HepG2 (cell line): ENCODE results near the gene SLC27A1. TPM values are rescaled to one million over a fixed set of nuclear protein-coding genes. Genes with fewer than 3 reads are reported as not detected.

Source experiments
- BORCS8-MEF2B ChIP-seq: sonication (generic); formaldehyde crosslinking; IDR thresholded peaks from 2 replicates; pipeline ENCODE4 v1.8.0; 2022; ENCODE audit warnings: mild to moderate bottlenecking, missing genetic modification reagents
- CENPBD1 ChIP-seq: sonication (generic); formaldehyde crosslinking; IDR thresholded peaks from 2 replicates; pipeline ENCODE4 v1.8.0; 2022; ENCODE audit warnings: missing genetic modification reagents, low read depth, mild to moderate bottlenecking, borderline replicate concordance
- ERF ChIP-seq: IDR thresholded peaks from 2 replicates; pipeline ENCODE4 v1.6.1; 2018; ENCODE audit warnings: missing biosample characterization, missing genetic modification reagents
- FOXK2 ChIP-seq: fragments of 450-650 bp; IDR thresholded peaks from 2 replicates; pipeline ENCODE4 v1.6.1; 2016
- GABPA ChIP-seq, 2 experiments: IDR thresholded peaks; 2 replicates each; pipeline ENCODE4 v1.6.1; 2011 to 2016; ENCODE audit warnings: low read depth in 2 of 2, low read length in 1 of 2, missing biosample characterization in 1 of 2, missing genetic modification characterization in 1 of 2
- HOXA9 ChIP-seq: sonication (generic); formaldehyde crosslinking; IDR thresholded peaks from 2 replicates; pipeline ENCODE4 v1.8.1; 2022; ENCODE audit warnings: missing genetic modification reagents, mild to moderate bottlenecking, moderate library complexity, borderline replicate concordance
- JARID2 ChIP-seq: sonication (generic); formaldehyde crosslinking; IDR thresholded peaks from 2 replicates; pipeline ENCODE4 v1.8.1; 2023; ENCODE audit warnings: missing genetic modification reagents, inconsistent platforms; ENCODE audit not compliant: insufficient replicate concordance
- LRRFIP1 ChIP-seq: sonication (generic); formaldehyde crosslinking; conservative IDR thresholded peaks from 2 replicates; pipeline ENCODE4 v1.4.0; 2020; ENCODE audit warnings: missing genetic modification reagents
- MED1 ChIP-seq: sonication (generic); formaldehyde crosslinking; IDR thresholded peaks from 2 replicates; pipeline ENCODE4 v1.4.0; 2020; ENCODE audit warnings: missing genetic modification reagents
- MIXL1 ChIP-seq: IDR thresholded peaks from 2 replicates; pipeline ENCODE4 v1.6.1; 2016
- MLLT10 ChIP-seq: sonication (generic); formaldehyde crosslinking; IDR thresholded peaks from 2 replicates; pipeline ENCODE4 v1.4.0; 2020; ENCODE audit warnings: missing genetic modification reagents
- NCOR1 ChIP-seq: fragments of 200-600 bp; sonication (generic); IDR thresholded peaks from 2 replicates; pipeline ENCODE4 v1.7.0; 2017; ENCODE audit warnings: antibody characterized with exemption, low read length, borderline replicate concordance
- POLR2A ChIP-seq, 2 experiments: IDR thresholded peaks; 2 replicates each; pipeline ENCODE4 v1.6.1; 2011; ENCODE audit warnings: low read depth in 2 of 2, low read length in 2 of 2, mild to moderate bottlenecking in 1 of 2, moderate library complexity in 1 of 2; ENCODE audit not compliant: insufficient read depth in 1 of 2
- SIN3B ChIP-seq: fragments of 150-350 bp; IDR thresholded peaks from 2 replicates; pipeline ENCODE4 v1.6.1; 2014; ENCODE audit warnings: low read length
- SIX1 ChIP-seq: sonication (generic); formaldehyde crosslinking; IDR thresholded peaks from 2 replicates; pipeline ENCODE4 v1.4.0; 2020; ENCODE audit warnings: missing genetic modification reagents, borderline replicate concordance
- SMAD1 ChIP-seq: sonication (generic); formaldehyde crosslinking; IDR thresholded peaks from 2 replicates; pipeline ENCODE4 v1.4.0; 2020; ENCODE audit warnings: missing genetic modification reagents, low read depth, mild to moderate bottlenecking, borderline replicate concordance
- TOPORS ChIP-seq: sonication (generic); formaldehyde crosslinking; IDR thresholded peaks from 2 replicates; pipeline ENCODE4 v1.8.0; 2023; ENCODE audit warnings: mild to moderate bottlenecking, missing genetic modification reagents
- UBTF ChIP-seq: sonication (generic); formaldehyde crosslinking; IDR thresholded peaks from 2 replicates; pipeline ENCODE4 v1.4.0; 2020; ENCODE audit warnings: mild to moderate bottlenecking, missing genetic modification reagents
- ZBTB38 ChIP-seq: sonication (generic); formaldehyde crosslinking; IDR thresholded peaks from 2 replicates; pipeline ENCODE4 v1.5.1; 2020; ENCODE audit warnings: mild to moderate bottlenecking, missing genetic modification reagents
- ZNF136 ChIP-seq: sonication (generic); formaldehyde crosslinking; IDR thresholded peaks from 2 replicates; pipeline ENCODE4 v1.8.1; 2022; ENCODE audit warnings: low read depth, mild to moderate bottlenecking, moderate library complexity, missing genetic modification reagents
- ZNF138 ChIP-seq: sonication (generic); formaldehyde crosslinking; IDR thresholded peaks from 2 replicates; pipeline ENCODE4 v1.5.0; 2020; ENCODE audit warnings: mild to moderate bottlenecking, low read depth, missing genetic modification reagents
- ZNF264 ChIP-seq: sonication (generic); formaldehyde crosslinking; IDR thresholded peaks from 2 replicates; pipeline ENCODE4 v1.4.0; 2020; ENCODE audit warnings: missing genetic modification reagents
- ZNF274 ChIP-seq: sonication (generic); formaldehyde crosslinking; IDR thresholded peaks from 2 replicates; pipeline ENCODE4 v1.5.1; 2020; ENCODE audit warnings: mild to moderate bottlenecking, missing genetic modification reagents
- ZNF337 ChIP-seq: sonication (generic); formaldehyde crosslinking; IDR thresholded peaks from 2 replicates; pipeline ENCODE4 v1.5.1; 2020; ENCODE audit warnings: missing genetic modification reagents, low read depth, mild to moderate bottlenecking, borderline replicate concordance
- ZNF430 ChIP-seq: sonication (generic); formaldehyde crosslinking; IDR thresholded peaks from 2 replicates; pipeline ENCODE4 v1.9.0; 2021; ENCODE audit warnings: mild to moderate bottlenecking, missing genetic modification reagents
- ZNF720 ChIP-seq: sonication (generic); formaldehyde crosslinking; IDR thresholded peaks from 2 replicates; pipeline ENCODE4 v1.4.0; 2020; ENCODE audit warnings: missing genetic modification reagents
- polyA plus RNA-seq, 8 experiments: library from polyadenylated mRNA; depleted of rRNA in 3 of 8; stranded (reverse) in 7 of 8; unstranded in 1 of 8; fragments of >200 nt; fragmentation: Illumina TruSeq in 4 of 8; extraction: Trizol in 4 of 8; gene quantifications; 2 replicates each; pipeline versions ENCODE4 v1.2.1 to v1.2.3, GENCODE V29; 2011 to 2016; ENCODE audit warnings: low read depth in 4 of 8, missing spikeins in 1 of 8, mixed read lengths in 1 of 8; ENCODE audit not compliant: insufficient read depth in 1 of 8
- total RNA-seq, 5 experiments: library from RNA; depleted of rRNA; stranded (reverse); fragments of >200 nt; fragmentation: Illumina TruSeq; extraction: Trizol; gene quantifications; 2 replicates each; pipeline ENCODE4 v1.2.3, GENCODE V29; 2016; ENCODE audit warnings: low read depth in 1 of 5

SLC27A1 gene
- total and polyA plus RNA-seq, 2 of the 13 experiments (the other 11 are each of a cell fraction or from before 2014, with no cell fraction given): 4.1 to 8.8 TPM

DNA sequence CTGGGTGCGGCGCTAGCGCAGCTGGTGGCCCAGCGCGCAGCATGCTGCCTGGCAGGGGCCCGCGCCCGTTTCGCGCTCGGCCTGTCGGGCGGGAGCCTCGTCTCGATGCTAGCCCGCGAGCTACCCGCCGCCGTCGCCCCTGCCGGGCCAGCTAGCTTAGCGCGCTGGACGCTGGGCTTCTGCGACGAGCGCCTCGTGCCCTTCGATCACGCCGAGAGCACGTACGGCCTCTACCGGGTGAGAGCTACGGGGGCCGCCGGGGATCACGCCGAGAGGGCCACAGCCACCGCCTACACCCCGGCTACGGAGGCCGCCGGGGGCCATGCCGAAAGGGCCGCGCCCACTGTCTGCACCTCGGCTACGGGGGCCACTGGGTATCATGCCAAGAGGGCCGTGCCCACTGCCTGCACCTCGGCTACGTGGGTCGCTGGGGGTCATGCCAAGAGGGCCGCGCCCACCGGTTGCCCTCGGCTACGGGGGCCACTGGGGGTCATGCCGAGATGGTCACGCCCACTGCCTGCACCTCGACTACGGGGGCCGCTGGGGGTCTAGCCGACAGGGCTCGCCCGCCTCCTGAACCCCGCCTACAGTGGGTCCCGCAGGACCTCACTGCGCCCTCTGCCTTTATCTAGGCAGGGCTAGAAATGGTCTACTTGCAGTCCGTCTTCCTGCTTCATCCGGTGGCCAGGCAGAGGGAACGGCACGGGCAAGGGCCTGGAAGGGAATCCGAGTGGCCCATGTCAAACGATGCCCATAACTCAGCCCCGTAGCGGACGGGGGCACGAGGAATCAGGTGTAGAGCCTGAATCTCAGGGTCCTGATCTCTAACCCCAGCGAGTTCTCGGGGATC lies 41.6 kb downstream of the SLC27A1 start (continued):
- TF ChIP-seq FOXK2 (no peak), SMAD1 (peak; percentile 74), SIX1 (0 out of 2 replicates have a peak, but pooled peaks have one; percentile 21), UBTF (CRISPR knock-in tag) (peak; percentile 87), GABPA (IDR thresholded peaks at IDR 0.05; ENCODE audit: low read depth, low read length) (no peak), GABPA (CRISPR knock-in tag; IDR thresholded peaks at IDR 0.05; ENCODE audit: low read depth) (peak; percentile 51), SIN3B (no peak; the same call in 1 of the 2 replicates), BORCS8-MEF2B (peak; percentile 79; the same call in 1 of the 2 replicates), ERF (peak; percentile 94), POLR2A (IDR thresholded peaks at IDR 0.05; ENCODE audit: insufficient read depth in 1 of 2, low read depth in 2 of 2, low read length in 2 of 2) (peak; percentile 31 to 55; a peak in 2 of 4 replicates), HOXA9 (CRISPR knock-in tag) (0 out of 2 replicates have a peak, but pooled peaks have one; percentile 83), CENPBD1 (CRISPR knock-in tag) (no peak), MED1 (CRISPR knock-in tag) (peak; percentile 64), NCOR1 (peak; percentile 33; the same call in 1 of the 2 replicates), TOPORS (CRISPR knock-in tag) (peak; percentile 91), ZNF337 (CRISPR knock-in tag) (peak; percentile 97), ZNF264 (CRISPR knock-in tag) (peak; percentile 70; the same call in 1 of the 2 replicates), ZNF720 (CRISPR knock-in tag) (0 out of 2 replicates have a peak, but pooled peaks have one; percentile 10), ZNF138 (CRISPR knock-in tag) (0 out of 2 replicates have a peak, but pooled peaks have one; percentile 33), ZNF274 (CRISPR knock-in tag) (peak; percentile 98), JARID2 (peak; percentile 16), MLLT10 (no peak), LRRFIP1 (CRISPR knock-in tag) (0 out of 2 replicates have a peak, but pooled peaks have one; percentile 74), ZBTB38 (CRISPR knock-in tag) (peak; percentile 60), MIXL1 (CRISPR knock-in tag) (peak; percentile 10; the same call in 1 of the 2 replicates), ZNF136 (CRISPR knock-in tag) (peak; percentile 57; the same call in 1 of the 2 replicates), ZNF430 (CRISPR knock-in tag) (peak; percentile 99)
